Measurements from ENCODE around the gene TM6SF1.
A peak's percentile ranks its signal among the peaks of the same experiment; 100 is the strongest.

Gene TM6SF1

GRCh38 chr15:83106994-83107840 lies at the start of gene TM6SF1:
Gene TM6SF1, plus strand, starts transcription at chr15:83107645. Its CDS starts 36 bp downstream, at chr15:83107681.
- peak within 1 kb of the TSS; percentile 56 for H3K4me3 ChIP-seq (ENCODE audit: low read depth, low read length)
- POLR2A ChIA-PET = interaction anchor here (0.7 to 1.0 kb wide), 2 partner anchors 40 to 338 kb away, joined by 3 read pairs; partner anchors contain the start of gene BTBD1
- TF ChIP-seq CTCF (IDR thresholded peaks at IDR 0.05; ENCODE audit: insufficient read depth, low read length, missing control alignments) = no peak
- CTCF ChIA-PET = interaction anchor here (1.2 kb wide), 1 partner anchor 9 kb away, joined by 5 read pairs; no protein-coding TSS in a partner anchor
- DNase-seq (ENCODE audit: low read depth, low spot score) = no peak

- H3K4me3 ChIP-seq (ENCODE audit: low read depth, low read length) = no peak overlapping the region
- no peak for TF ChIP-seq CTCF (IDR thresholded peaks at IDR 0.05; ENCODE audit: insufficient read depth, low read length, missing control alignments)
- POLR2A ChIA-PET = no interaction called here
- CTCF ChIA-PET = interaction anchor here (1.2 to 1.3 kb wide), 2 partner anchors 10 to 16 kb away, joined by 3 to 5 read pairs; partner anchors contain the start of gene BTBD1
- DNase-seq (ENCODE audit: low read depth, low spot score) = no peak
These were observed 49.6 kb upstream of the TM6SF1 start for GRCh38 chr15:83057696-83058376.

- CTCF ChIA-PET = interaction anchor here (1.2 kb wide), 1 partner anchor 51 kb away, joined by 3 read pairs; no protein-coding TSS in a partner anchor
- DNase-seq (ENCODE audit: low read depth, low spot score) = peak; percentile 34
- TF ChIP-seq CTCF (IDR thresholded peaks at IDR 0.05; ENCODE audit: insufficient read depth, low read length, missing control alignments) = no peak
- POLR2A ChIA-PET = no interaction called here
- H3K4me3 ChIP-seq (ENCODE audit: low read depth, low read length) = no peak overlapping the region
These were observed 45.8 kb upstream of the TM6SF1 start for GRCh38 chr15:83061680-83062079.

- H3K4me3 ChIP-seq (ENCODE audit: low read depth, low read length) = no peak overlapping the region
- TF ChIP-seq CTCF (IDR thresholded peaks at IDR 0.05; ENCODE audit: insufficient read depth, low read length, missing control alignments) = no peak
- ChIA-PET CTCF (interaction anchor here (0.9 to 1.6 kb wide), 2 partner anchors 50 to 52 kb away, joined by 3 to 7 read pairs; no protein-coding TSS in a partner anchor), POLR2A (interaction anchor here (1.2 kb wide), 1 partner anchor 22 kb away, joined by 4 read pairs; no protein-coding TSS in a partner anchor)
- DNase-seq (ENCODE audit: low read depth, low spot score) = no peak
These were observed 44.7 kb upstream of the TM6SF1 start for GRCh38 chr15:83062768-83063180.

- no peak for DNase-seq (ENCODE audit: low read depth, low spot score)
- no peak overlapping the region for H3K4me3 ChIP-seq (ENCODE audit: low read depth, low read length)
- CTCF ChIA-PET = interaction anchor here (1.6 kb wide), 1 partner anchor 51 kb away, joined by 7 read pairs; no protein-coding TSS in a partner anchor
- TF ChIP-seq CTCF (IDR thresholded peaks at IDR 0.05; ENCODE audit: insufficient read depth, low read length, missing control alignments) = no peak
- POLR2A ChIA-PET = no interaction called here
These were observed 43.9 kb upstream of the TM6SF1 start for GRCh38 chr15:83063551-83063950.

- CTCF ChIA-PET = interaction anchor here (1.0 to 2.0 kb wide), 2 partner anchors 21 to 125 kb away, joined by 3 to 4 read pairs; no protein-coding TSS in a partner anchor
- DNase-seq (ENCODE audit: low read depth, low spot score) = no peak
- POLR2A ChIA-PET = no interaction called here
- H3K4me3 ChIP-seq (ENCODE audit: low read depth, low read length) = peak overlapping the region; percentile 64
- TF ChIP-seq CTCF (IDR thresholded peaks at IDR 0.05; ENCODE audit: insufficient read depth, low read length, missing control alignments) = no peak
These were observed 42.6 kb upstream of the TM6SF1 start for GRCh38 chr15:83064859-83065258.

Measured in AG04449 (cell line).